SHP77 (cell line): ENCODE data around the gene ALCAM.
"Not testable (repeated sequence)": the region's sequence is repeated elsewhere in the genome, so short reads cannot be mapped to it uniquely, and the experiment has no call there.

Source experiments
- DNase-seq, 2 experiments: peaks; one replicate each; lab custom pipeline; 2025; lab: John Stamatoyannopoulos, UW

ALCAM gene

GRCh38 chr3:105388176-105388575, 21.5 kb downstream of the ALCAM start:
- no peak for DNase-seq

GRCh38 chr3:105389759-105390158, 23.1 kb downstream of the ALCAM start:
- DNase-seq: not testable (repeated sequence)

GRCh38 chr3:105392598-105392997, 25.9 kb downstream of the ALCAM start:
- DNase-seq: not testable (repeated sequence)

GRCh38 chr3:105394177-105394576, 27.5 kb downstream of the ALCAM start:
- no peak for DNase-seq

- DNase-seq: no peak
Measured at GRCh38 chr3:105397974-105398373, 31.3 kb downstream of the ALCAM start.

- no peak for DNase-seq
Measured at GRCh38 chr3:105398437-105398836, 31.7 kb downstream of the ALCAM start.

- DNase-seq: no peak
Measured at GRCh38 chr3:105399062-105399461, 32.4 kb downstream of the ALCAM start.

- no peak for DNase-seq
Measured at GRCh38 chr3:105399611-105400010, 32.9 kb downstream of the ALCAM start.

GRCh38 chr3:105401254-105401653, 34.5 kb downstream of the ALCAM start:
- no peak for DNase-seq

GRCh38 chr3:105401691-105402149, 35.0 kb downstream of the ALCAM start:
- DNase-seq: no peak

- no peak for DNase-seq
Measured at GRCh38 chr3:105402287-105402801, 35.6 kb downstream of the ALCAM start.

GRCh38 chr3:105403034-105403433, 36.3 kb downstream of the ALCAM start:
- not testable (repeated sequence) for DNase-seq

- DNase-seq: no peak
Measured at GRCh38 chr3:105406268-105406667, 39.6 kb downstream of the ALCAM start.

- no peak for DNase-seq
Measured at GRCh38 chr3:105409364-105409763, 42.7 kb downstream of the ALCAM start.

- DNase-seq: no peak
Measured at GRCh38 chr3:105413343-105413887, 46.7 kb downstream of the ALCAM start.

GRCh38 chr3:105414841-105415240, 48.1 kb downstream of the ALCAM start:
- no peak for DNase-seq

GRCh38 chr3:105415951-105416350, 49.2 kb downstream of the ALCAM start:
- DNase-seq: no peak

- DNase-seq: no peak
Measured at GRCh38 chr3:105417525-105418289, 51.0 kb downstream of the ALCAM start.

- DNase-seq: no peak
Measured at GRCh38 chr3:105422645-105423044, 55.9 kb downstream of the ALCAM start.

- DNase-seq: no peak
Measured at GRCh38 chr3:105423397-105423796, 56.7 kb downstream of the ALCAM start.

GRCh38 chr3:105424412-105425152, 57.9 kb downstream of the ALCAM start:
- no peak for DNase-seq

GRCh38 chr3:105425153-105425502, 58.4 kb downstream of the ALCAM start:
- no peak for DNase-seq

GRCh38 chr3:105427332-105427731, 60.6 kb downstream of the ALCAM start:
- no peak for DNase-seq
